Mesenchymal stem cell (in vitro differentiated cells and primary cell): ENCODE data around the gene TMEM44.

Source experiments
- DNase-seq: peaks from one replicate; pipeline ENCODE4 v3.0.0-alpha.2; 2013
- H2AFZ ChIP-seq: one replicate; pipeline ENCODE4 v1.6.1; 2013; ENCODE audit warnings: low read depth, mild to moderate bottlenecking, control low read depth, inconsistent platforms, low read length, moderate library complexity
- H2AK5ac ChIP-seq: 2 replicates; pipeline ENCODE4 v1.6.1; 2013; ENCODE audit warnings: low read length, moderate library complexity, mild to moderate bottlenecking, inconsistent platforms; ENCODE audit not compliant: severe bottlenecking
- H2BK120ac ChIP-seq: one replicate; pipeline ENCODE4 v1.6.1; 2013; ENCODE audit warnings: low read depth, mild to moderate bottlenecking, inconsistent platforms, low read length, moderate library complexity
- H2BK12ac ChIP-seq, 2 experiments: one replicate each; pipeline ENCODE4 v1.6.1; 2013; ENCODE audit warnings: inconsistent platforms in 2 of 2, low read length in 2 of 2, mild to moderate bottlenecking in 2 of 2, moderate library complexity in 2 of 2, control low read depth in 1 of 2
- H2BK15ac ChIP-seq: one replicate; pipeline ENCODE4 v1.6.1; 2013; ENCODE audit warnings: mild to moderate bottlenecking, low read depth, inconsistent platforms; ENCODE audit not compliant: poor library complexity, severe bottlenecking
- H2BK5ac ChIP-seq: 2 replicates; pipeline ENCODE4 v1.6.1; 2013; ENCODE audit warnings: low read depth, mild to moderate bottlenecking, low read length, control low read depth, inconsistent platforms; ENCODE audit not compliant: poor library complexity, severe bottlenecking
- H3K14ac ChIP-seq, 2 experiments: one replicate each; pipeline ENCODE4 v1.6.1; 2013; ENCODE audit warnings: inconsistent platforms in 2 of 2, low read length in 2 of 2, control low read depth in 1 of 2, mild to moderate bottlenecking in 1 of 2, moderate library complexity in 1 of 2
- H3K18ac ChIP-seq, 2 experiments: one replicate each; pipeline ENCODE4 v1.6.1; 2013; ENCODE audit warnings: inconsistent platforms in 2 of 2, low read length in 2 of 2, control low read depth in 1 of 2, low read depth in 1 of 2, mild to moderate bottlenecking in 1 of 2
- H3K23ac ChIP-seq, 2 experiments: one replicate each; pipeline ENCODE4 v1.6.1; 2013; ENCODE audit warnings: inconsistent platforms in 2 of 2, low read length in 2 of 2, mild to moderate bottlenecking in 2 of 2, moderate library complexity in 2 of 2, control low read depth in 1 of 2
- H3K27ac ChIP-seq: 2 replicates; pipeline ENCODE4 v1.5.1; 2013; ENCODE audit warnings: mild to moderate bottlenecking, moderate library complexity, low read length, control low read depth, inconsistent platforms; ENCODE audit not compliant: poor library complexity, severe bottlenecking
- H3K27me3 ChIP-seq, 2 experiments: 2 replicates each; pipeline versions ENCODE4 v1.6.1 to v1.7.0; 2013; ENCODE audit warnings: low read length in 2 of 2, mild to moderate bottlenecking in 2 of 2, moderate library complexity in 2 of 2, control low read depth in 1 of 2, inconsistent platforms in 1 of 2; ENCODE audit not compliant: control insufficient read depth in 1 of 2, insufficient read depth in 1 of 2
- H3K36me3 ChIP-seq, 2 experiments: 2 replicates each; pipeline versions ENCODE4 v1.6.1 to v1.7.0; 2013; ENCODE audit warnings: low read length in 2 of 2, control low read depth in 1 of 2, inconsistent platforms in 1 of 2, low read depth in 1 of 2, mild to moderate bottlenecking in 1 of 2; ENCODE audit not compliant: insufficient read depth in 2 of 2, control insufficient read depth in 1 of 2
- H3K4ac ChIP-seq, 2 experiments: one replicate each; pipeline ENCODE4 v1.6.1; 2013; ENCODE audit warnings: inconsistent platforms in 2 of 2, low read length in 2 of 2, mild to moderate bottlenecking in 2 of 2, moderate library complexity in 2 of 2, control low read depth in 1 of 2, low read depth in 1 of 2
- H3K4me1 ChIP-seq: 2 replicates; pipeline ENCODE4 v1.6.1; 2013; ENCODE audit warnings: low read depth, low read length, control low read depth; ENCODE audit not compliant: control insufficient read depth, insufficient read depth
- H3K4me2 ChIP-seq: 2 replicates; pipeline ENCODE4 v1.6.1; 2013; ENCODE audit warnings: low read length, mild to moderate bottlenecking, inconsistent platforms; ENCODE audit not compliant: poor library complexity, severe bottlenecking
- H3K4me3 ChIP-seq, 2 experiments: 2 replicates each; pipeline versions ENCODE4 v1.5.1 to v1.7.0; 2013; ENCODE audit warnings: low read length in 2 of 2, mild to moderate bottlenecking in 2 of 2, control low read depth in 1 of 2, low read depth in 1 of 2; ENCODE audit not compliant: insufficient read depth in 1 of 2
- H3K79me1 ChIP-seq: replicated peaks from 2 replicates; pipeline ENCODE4 v1.6.1; 2013; ENCODE audit warnings: mild to moderate bottlenecking, control low read depth, low read length, inconsistent platforms; ENCODE audit not compliant: poor library complexity, severe bottlenecking
- H3K9ac ChIP-seq: 2 replicates; pipeline ENCODE4 v1.7.0; 2013; ENCODE audit warnings: mild to moderate bottlenecking, low read length, moderate library complexity
- H3K9me3 ChIP-seq: 2 replicates; pipeline ENCODE4 v1.7.0; 2013; ENCODE audit warnings: mild to moderate bottlenecking, low read length; ENCODE audit not compliant: control insufficient read depth
- H4K8ac ChIP-seq: one replicate; pipeline ENCODE4 v1.6.1; 2013; ENCODE audit warnings: inconsistent platforms, mild to moderate bottlenecking, low read length, moderate library complexity
- H4K91ac ChIP-seq: one replicate; pipeline ENCODE4 v1.6.1; 2013; ENCODE audit warnings: mild to moderate bottlenecking, low read length, inconsistent platforms
- WGBS: methylation state at CpG from one replicate; pipeline ENCODE4 v1.1.7; 2013; ENCODE audit warnings: mixed read lengths; 5-methylcytosine and 5-hydroxymethylcytosine counted together

Gene TMEM44

DNA sequence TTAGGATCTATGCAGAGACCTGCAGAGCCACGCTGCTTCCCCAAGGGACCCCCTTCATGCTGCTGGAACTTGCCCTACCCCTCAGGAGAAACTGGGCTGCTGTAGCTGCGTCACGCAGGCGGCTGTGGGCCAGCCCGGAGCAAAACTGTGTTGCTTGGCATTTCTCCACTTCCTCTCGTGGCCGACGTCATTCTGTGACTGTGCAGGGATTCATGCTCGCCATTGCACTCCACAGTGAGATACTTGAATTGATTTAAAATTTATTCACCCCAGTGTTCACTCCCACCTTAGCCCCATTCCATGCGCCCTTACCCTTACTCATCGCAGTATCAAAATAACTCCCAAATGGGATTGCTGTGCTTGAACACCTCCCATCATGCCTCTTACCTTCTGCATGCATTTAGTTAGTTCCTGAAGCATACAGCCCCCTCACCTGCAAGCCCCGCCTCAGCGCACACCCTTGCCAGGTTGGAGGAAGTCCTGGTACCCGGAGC lies 45.7 kb downstream of the TMEM44 start:
- Histone ChIP-seq H3K18ac (no peak overlapping the region), H3K9ac (peak overlapping the region; percentile 47), H3K23ac (no peak overlapping the region), H2BK5ac (no peak overlapping the region), H4K91ac (no peak overlapping the region), H2BK120ac (no peak overlapping the region), H3K4ac (no peak overlapping the region), H3K27me3 (no peaks in the 10 kb centered on the region), H3K36me3 (peaks cover 9 to 44% of the 10 kb centered on the region in 2 experiments), H3K4me2 (no peak overlapping the region), H3K4me1 (peaks cover 4% of the 10 kb centered on the region), H3K9me3 (no peaks in the 10 kb centered on the region), H3K4me3 (no peak overlapping the region), H4K8ac (no peak overlapping the region), H2AK5ac (no peak overlapping the region), H3K27ac (no peak overlapping the region), H2BK15ac (no peak overlapping the region), H2AFZ (no peak overlapping the region), H3K14ac (no peak overlapping the region), H3K79me1 (peaks cover 6% of the 10 kb centered on the region), H2BK12ac (no peak overlapping the region)
- 96% methylated on average over 14 of the region's 14 CpGs for WGBS
- DNase-seq, result no peak

GRCh38 chr3:194586836-194587235 lies 46.4 kb downstream of the TMEM44 start:
- no peak overlapping the region for H4K91ac ChIP-seq
- no peak overlapping the region for H4K8ac ChIP-seq
- no peak overlapping the region for H3K4me3 ChIP-seq
- H3K27me3 ChIP-seq, result no peaks in the 10 kb centered on the region
- H3K4me2 ChIP-seq, result no peak overlapping the region
- no peak overlapping the region for H2BK12ac ChIP-seq
- H3K4ac ChIP-seq, result no peak overlapping the region
- no peak overlapping the region for H2AK5ac ChIP-seq
- DNase-seq, result peak; percentile 74
- no peaks in the 10 kb centered on the region for H3K9me3 ChIP-seq
- no peak overlapping the region for H2AFZ ChIP-seq
- H2BK120ac ChIP-seq, result no peak overlapping the region
- WGBS, result 86% methylated on average over 2 of the region's 2 CpGs
- no peak overlapping the region for H3K14ac ChIP-seq
- no peak overlapping the region for H3K27ac ChIP-seq
- H3K36me3 ChIP-seq, result peaks cover 9 to 44% of the 10 kb centered on the region in 2 experiments
- H3K9ac ChIP-seq, result peak overlapping the region; percentile 47
- H2BK5ac ChIP-seq, result no peak overlapping the region
- H3K4me1 ChIP-seq, result no peaks in the 10 kb centered on the region
- no peak overlapping the region for H3K18ac ChIP-seq
- H2BK15ac ChIP-seq, result no peak overlapping the region
- no peak overlapping the region for H3K23ac ChIP-seq
- peaks cover 6% of the 10 kb centered on the region for H3K79me1 ChIP-seq

- no peaks in the 10 kb centered on the region for H3K27me3 ChIP-seq
- no peak overlapping the region for H3K9ac ChIP-seq
- H2BK5ac ChIP-seq, result no peak overlapping the region
- peaks cover 9 to 44% of the 10 kb centered on the region in 2 experiments for H3K36me3 ChIP-seq
- H3K14ac ChIP-seq, result no peak overlapping the region
- over 99% methylated on average over 5 of the region's 5 CpGs for WGBS
- H4K8ac ChIP-seq, result no peak overlapping the region
- H3K4me1 ChIP-seq, result no peaks in the 10 kb centered on the region
- H4K91ac ChIP-seq, result no peak overlapping the region
- no peak overlapping the region for H3K4me2 ChIP-seq
- no peak overlapping the region for H2AK5ac ChIP-seq
- no peak overlapping the region for H3K4me3 ChIP-seq
- peaks cover 6% of the 10 kb centered on the region for H3K79me1 ChIP-seq
- H2BK12ac ChIP-seq, result no peak overlapping the region
- H2BK120ac ChIP-seq, result no peak overlapping the region
- H3K23ac ChIP-seq, result no peak overlapping the region
- no peak overlapping the region for H3K18ac ChIP-seq
- no peaks in the 10 kb centered on the region for H3K9me3 ChIP-seq
- H2BK15ac ChIP-seq, result no peak overlapping the region
- H3K27ac ChIP-seq, result no peak overlapping the region
- no peak for DNase-seq
- no peak overlapping the region for H3K4ac ChIP-seq
- no peak overlapping the region for H2AFZ ChIP-seq
Observed at GRCh38 chr3:194585880-194586281, 47.3 kb downstream of the TMEM44 start.

DNA sequence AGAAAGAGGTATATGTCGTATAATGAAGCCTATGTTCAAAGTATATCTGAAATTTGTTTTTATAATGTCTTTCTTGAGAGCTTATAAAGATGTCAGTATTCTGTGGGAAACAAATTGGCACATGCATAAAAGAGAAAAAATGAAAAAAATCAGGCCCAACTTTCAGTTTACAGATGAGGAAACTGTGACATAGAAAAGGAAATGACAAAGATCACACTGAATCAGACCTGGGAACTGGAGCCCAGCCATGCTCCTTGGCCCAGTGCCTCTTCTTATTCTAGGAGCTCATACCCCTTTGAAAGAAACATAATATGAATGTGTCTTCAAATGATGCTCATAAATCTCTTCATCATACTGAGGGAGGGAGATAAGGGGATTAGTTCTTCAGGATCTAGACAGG lies 48.4 kb downstream of the TMEM44 start:
- H4K8ac ChIP-seq, result no peak overlapping the region
- no peak overlapping the region for H3K4me2 ChIP-seq
- H3K27me3 ChIP-seq, result no peaks in the 10 kb centered on the region
- H3K4me3 ChIP-seq, result peak overlapping the region in 1 of 2 experiments; percentile 91
- H3K9me3 ChIP-seq, result no peaks in the 10 kb centered on the region
- H3K4me1 ChIP-seq, result no peaks in the 10 kb centered on the region
- H2BK120ac ChIP-seq, result no peak overlapping the region
- peaks cover 9 to 36% of the 10 kb centered on the region in 2 experiments for H3K36me3 ChIP-seq
- no peak overlapping the region for H3K4ac ChIP-seq
- no peak overlapping the region for H2BK12ac ChIP-seq
- no peak overlapping the region for H3K23ac ChIP-seq
- H3K9ac ChIP-seq, result peak overlapping the region; percentile 97
- no peak overlapping the region for H2BK5ac ChIP-seq
- no peak overlapping the region for H2AK5ac ChIP-seq
- no peak overlapping the region for H2AFZ ChIP-seq
- H3K18ac ChIP-seq, result no peak overlapping the region
- H3K14ac ChIP-seq, result no peak overlapping the region
- H4K91ac ChIP-seq, result no peak overlapping the region
- peaks cover 6% of the 10 kb centered on the region for H3K79me1 ChIP-seq
- H2BK15ac ChIP-seq, result no peak overlapping the region
- no peak overlapping the region for H3K27ac ChIP-seq
- WGBS, result 100% methylated on average over 1 of the region's 1 CpG
- peak; percentile 29 for DNase-seq
